Iris pigment epithelial cell (primary cell): ENCODE data around the gene PDE3A.
A peak's percentile ranks its signal among the peaks of the same experiment; 100 is the strongest.
"Not testable (repeated sequence)": the region's sequence is repeated elsewhere in the genome, so short reads cannot be mapped to it uniquely, and the experiment has no call there.

ENCODE experiments used
- DNase-seq: peaks from one replicate; pipeline ENCODE4 v3.0.0-alpha.2; 2011; ENCODE audit warnings: low read depth

Gene PDE3A

GRCh38 chr12:20615020-20615419 is 246.7 kb downstream of the PDE3A start:
- not testable (repeated sequence) for DNase-seq

- DNase-seq = no peak
These were observed 247.8 kb downstream of the PDE3A start for GRCh38 chr12:20616093-20616492.

GRCh38 chr12:20620261-20620660 is 251.9 kb downstream of the PDE3A start:
- DNase-seq = peak; percentile 43

- DNase-seq = no peak
These were observed 256.4 kb downstream of the PDE3A start for GRCh38 chr12:20624718-20625117.

GRCh38 chr12:20625531-20625930 is 257.2 kb downstream of the PDE3A start:
- no peak for DNase-seq

GRCh38 chr12:20627001-20627588 is 258.8 kb downstream of the PDE3A start:
- DNase-seq = no peak

- no peak for DNase-seq
These were observed 260.0 kb downstream of the PDE3A start for GRCh38 chr12:20628226-20628787.

- DNase-seq = no peak
These were observed 260.7 kb downstream of the PDE3A start for GRCh38 chr12:20628999-20629398.

GRCh38 chr12:20629414-20630156 is 261.2 kb downstream of the PDE3A start:
- peak; percentile 78 for DNase-seq

GRCh38 chr12:20631711-20632110 is 263.4 kb downstream of the PDE3A start:
- peak; percentile 31 for DNase-seq

GRCh38 chr12:20641106-20641505 is 272.8 kb downstream of the PDE3A start:
- DNase-seq = no peak

- DNase-seq = no peak
These were observed 275.5 kb downstream of the PDE3A start for GRCh38 chr12:20643822-20644221.

GRCh38 chr12:20646239-20646827 is 278.0 kb downstream of the PDE3A start:
- DNase-seq = peak; percentile 64

- DNase-seq = peak; percentile 20
These were observed 285.5 kb downstream of the PDE3A start for GRCh38 chr12:20653871-20654270.

- no peak for DNase-seq
These were observed 288.3 kb downstream of the PDE3A start for GRCh38 chr12:20656600-20656999.

GRCh38 chr12:20657496-20657895 is 289.2 kb downstream of the PDE3A start:
- no peak for DNase-seq

GRCh38 chr12:20681334-20681733 is 313.0 kb downstream of the PDE3A start:
- DNase-seq = no peak

GRCh38 chr12:20695232-20695631 is 326.9 kb downstream of the PDE3A start, which contains the start of gene SLCO1C1:
SLCO1C1 (plus strand) TSS chr12:20695332; CDS start chr12:20699577, 4,245 bp downstream.
- no peak for DNase-seq

GRCh38 chr12:20696181-20696905 is 328.0 kb downstream of the PDE3A start:
- DNase-seq = no peak

- no peak for DNase-seq
These were observed 332.8 kb downstream of the PDE3A start for GRCh38 chr12:20701106-20701505.

- no peak for DNase-seq
These were observed 336.5 kb downstream of the PDE3A start for GRCh38 chr12:20704860-20705259.

GRCh38 chr12:20711846-20712245 is 343.5 kb downstream of the PDE3A start:
- DNase-seq = no peak
